OCI-LY3 (cell line): Measurements from ENCODE around the gene TPGS1.

Experiments used
- H2AFZ ChIP-seq: fragments of 200-600, 300-600 bp; shearing (Covaris generic); 2 replicates; pipeline ENCODE4 v1.6.0; 2014; ENCODE audit warnings: antibody characterized with exemption, low read depth, low read length
- H3K27ac ChIP-seq: fragments of 200-600, 300-600 bp; sonication (generic); 2 replicates; pipeline ENCODE4 v1.5.1; 2014; ENCODE audit warnings: mild to moderate bottlenecking, low read length, moderate library complexity, mixed read lengths
- H3K27me3 ChIP-seq: fragments of 200-600, 300-600 bp; sonication (generic); 2 replicates; pipeline ENCODE4 v1.6.1; 2014; ENCODE audit warnings: low read depth, low read length, mixed read lengths
- H3K36me3 ChIP-seq: fragments of 200-600, 300-600 bp; sonication (generic); replicated peaks from 2 replicates; pipeline ENCODE3; 2014; ENCODE audit warnings: low read depth, low read length, mixed read lengths
- H3K4me1 ChIP-seq: fragments of 300-600, 200-600 bp; sonication (generic); 2 replicates; pipeline ENCODE4 v1.6.1; 2014; ENCODE audit warnings: low read length, mixed read lengths
- H3K4me2 ChIP-seq: fragments of 200-600, 300-600 bp; sonication (generic); 2 replicates; pipeline ENCODE4 v1.6.1; 2014; ENCODE audit warnings: low read length, mixed read lengths
- H3K4me3 ChIP-seq: fragments of 300-600, 200-600 bp; sonication (generic); 2 replicates; pipeline ENCODE4 v1.5.1; 2014; ENCODE audit warnings: antibody characterized with exemption, mild to moderate bottlenecking, low read length, moderate library complexity
- H3K79me2 ChIP-seq: fragments of 300-600, 200-600 bp; shearing (Covaris generic); 2 replicates; pipeline ENCODE4 v1.6.1; 2014; ENCODE audit warnings: mild to moderate bottlenecking, low read length, mixed read lengths
- H3K9ac ChIP-seq: fragments of 300-600, 200-600 bp; shearing (Covaris generic); 2 replicates; pipeline ENCODE4 v1.6.0; 2014; ENCODE audit warnings: mild to moderate bottlenecking, low read length, moderate library complexity
- H3K9me3 ChIP-seq: fragments of 200-600, 300-600 bp; shearing (Covaris generic); 2 replicates; pipeline ENCODE4 v1.6.1; 2014; ENCODE audit warnings: low read length, mixed read lengths; ENCODE audit not compliant: insufficient read depth
- H4K20me1 ChIP-seq: fragments of 200-600, 300-600 bp; sonication (generic); 2 replicates; pipeline ENCODE4 v1.6.1; 2016; ENCODE audit warnings: low read length, mixed read lengths; ENCODE audit not compliant: insufficient read depth
- CTCF ChIP-seq: fragments of 200-600, 300-600 bp; sonication (generic); IDR thresholded peaks from 2 replicates; pipeline ENCODE4 v1.5.1; 2014; ENCODE audit warnings: antibody characterized with exemption, low read length, low read depth
- EZH2phosphoT487 ChIP-seq: fragments of 200-600 bp; shearing (Covaris generic); IDR thresholded peaks from 2 replicates; pipeline ENCODE4 v1.6.1; 2018; ENCODE audit warnings: antibody characterized with exemption, mixed run types, low read depth

Gene TPGS1

GRCh38 chr19:531009-531752 lies 23.9 kb downstream of the TPGS1 start:
- Histone ChIP-seq H4K20me1 (peaks cover 21% of the 10 kb centered on the region), H3K4me2 (peak overlapping the region; percentile 72), H3K79me2 (peaks cover 41% of the 10 kb centered on the region), H3K36me3 (peaks cover 2% of the 10 kb centered on the region), H2AFZ (peak overlapping the region; percentile 75), H3K27me3 (peaks cover 6% of the 10 kb centered on the region), H3K9ac (peak overlapping the region; percentile 73), H3K27ac (peak overlapping the region; percentile 51), H3K4me1 (peaks cover 11% of the 10 kb centered on the region), H3K4me3 (peak overlapping the region; percentile 86), H3K9me3 (no peaks in the 10 kb centered on the region)
- TF ChIP-seq EZH2phosphoT487 = no peak
- no peak for TF ChIP-seq CTCF

GRCh38 chr19:531753-532560 lies 24.7 kb downstream of the TPGS1 start, which contains the start of gene CDC34:
Gene CDC34 (plus strand): TSS chr19:531760. CDS start chr19:531932, 172 bp downstream.
- H3K27ac ChIP-seq = peak within 1 kb of the TSS; percentile 51
- H3K9ac ChIP-seq = peak within 1 kb of the TSS; percentile 87
- H3K4me1 ChIP-seq = peaks cover 11% of the 10 kb centered on the region
- H4K20me1 ChIP-seq = peaks cover 21% of the 10 kb centered on the region
- TF ChIP-seq CTCF (no peak), EZH2phosphoT487 (no peak)
- H3K4me2 ChIP-seq = peak within 1 kb of the TSS; percentile 72
- H3K79me2 ChIP-seq = peaks cover 41% of the 10 kb centered on the region
- H3K9me3 ChIP-seq = no peaks in the 10 kb centered on the region
- H3K4me3 ChIP-seq = peak within 1 kb of the TSS; percentile 93
- peak within 1 kb of the TSS; percentile 75 for H2AFZ ChIP-seq
- H3K27me3 ChIP-seq = 0 out of 2 replicates have a peak, but pooled peaks cover under 1% of the 10 kb centered on the region
- H3K36me3 ChIP-seq = peaks cover 9% of the 10 kb centered on the region

GRCh38 chr19:532561-533363 lies 25.5 kb downstream of the TPGS1 start:
- Histone ChIP-seq H2AFZ (no peak overlapping the region), H3K79me2 (peaks cover 41% of the 10 kb centered on the region), H3K27ac (peak overlapping the region; percentile 42; the same call in 1 of the 2 replicates), H3K9me3 (no peaks in the 10 kb centered on the region), H3K4me2 (peak overlapping the region; percentile 69), H3K36me3 (peaks cover 11% of the 10 kb centered on the region), H3K9ac (peak overlapping the region; percentile 87), H3K4me1 (peaks cover 11% of the 10 kb centered on the region), H4K20me1 (peaks cover 21% of the 10 kb centered on the region), H3K27me3 (no peaks in the 10 kb centered on the region), H3K4me3 (peak overlapping the region; percentile 93)
- TF ChIP-seq EZH2phosphoT487 (no peak), CTCF (peak; percentile 64)
